GM23248 (cell line): ENCODE measurements around the gene MFAP5. TPM values are rescaled to one million over a fixed set of nuclear protein-coding genes. Genes with fewer than 3 reads are reported as not detected.
"Not testable (repeated sequence)": the region's sequence is repeated elsewhere in the genome, so short reads cannot be mapped to it uniquely, and the experiment has no call there.

Source experiments
- DNase-seq: peaks from one replicate; pipeline ENCODE4 v3.0.0-alpha.2; 2015
- H2AFZ ChIP-seq: fragments of 200-600 bp; sonication (generic); 2 replicates; pipeline ENCODE4 v1.6.1; 2016; ENCODE audit warnings: antibody characterized with exemption
- H3F3A ChIP-seq: fragments of 200-600 bp; sonication (generic); 2 replicates; pipeline ENCODE4 v1.6.1; 2016; ENCODE audit warnings: mild to moderate bottlenecking, antibody characterized with exemption, mixed run types; ENCODE audit not compliant: insufficient read depth
- H3K27ac ChIP-seq: fragments of 200-600 bp; sonication (generic); 2 replicates; pipeline ENCODE4 v1.5.1; 2016; ENCODE audit warnings: mild to moderate bottlenecking
- H3K27me3 ChIP-seq: fragments of 200-600 bp; sonication (generic); replicated peaks from 2 replicates; pipeline ENCODE4 v1.6.1; 2016; ENCODE audit warnings: mild to moderate bottlenecking; ENCODE audit not compliant: insufficient read depth
- H3K36me3 ChIP-seq: fragments of 200-600 bp; sonication (generic); 2 replicates; pipeline ENCODE4 v1.6.1; 2016; ENCODE audit warnings: low read depth, mild to moderate bottlenecking
- H3K4me1 ChIP-seq: fragments of 200-600 bp; sonication (generic); 2 replicates; pipeline ENCODE4 v1.6.1; 2016; ENCODE audit warnings: mild to moderate bottlenecking; ENCODE audit not compliant: insufficient read depth
- H3K4me2 ChIP-seq: fragments of 200-600 bp; sonication (generic); one replicate; pipeline ENCODE4 v1.6.1; 2016; ENCODE audit warnings: mild to moderate bottlenecking; ENCODE audit not compliant: unreplicated experiment
- H3K4me3 ChIP-seq: fragments of 200-600 bp; sonication (generic); 2 replicates; pipeline ENCODE4 v1.5.1; 2016; ENCODE audit warnings: mild to moderate bottlenecking
- H3K79me2 ChIP-seq: fragments of 200-600 bp; sonication (generic); 2 replicates; pipeline ENCODE4 v1.6.1; 2016; ENCODE audit warnings: mild to moderate bottlenecking; ENCODE audit not compliant: insufficient read depth
- H3K9ac ChIP-seq: fragments of 200-600 bp; sonication (generic); 2 replicates; pipeline ENCODE4 v1.6.1; 2016; ENCODE audit warnings: mild to moderate bottlenecking
- H3K9me2 ChIP-seq: fragments of 200-600 bp; sonication (generic); 2 replicates; pipeline ENCODE4 v1.6.1; 2016; ENCODE audit warnings: mixed run types, mild to moderate bottlenecking, moderate library complexity; ENCODE audit not compliant: insufficient read depth
- H3K9me3 ChIP-seq: fragments of 200-600 bp; sonication (generic); one replicate; pipeline ENCODE4 v1.6.1; 2017; ENCODE audit warnings: low read depth
- H4K20me1 ChIP-seq: fragments of 200-600 bp; sonication (generic); 2 replicates; pipeline ENCODE4 v1.6.0; 2016; ENCODE audit not compliant: insufficient read depth
- EZH2 ChIP-seq: fragments of 200-600 bp; sonication (generic); IDR thresholded peaks from 2 replicates; pipeline ENCODE4 v1.6.1; 2018; ENCODE audit warnings: antibody characterized with exemption, mild to moderate bottlenecking; ENCODE audit not compliant: insufficient read depth, poor library complexity, severe bottlenecking
- EZH2phosphoT487 ChIP-seq: fragments of 200-600 bp; sonication (generic); IDR thresholded peaks from 2 replicates; pipeline ENCODE4 v1.6.1; 2018; ENCODE audit warnings: antibody characterized with exemption, moderate library complexity, mild to moderate bottlenecking, low read depth; ENCODE audit not compliant: insufficient read depth
- WGBS, 2 experiments: methylation state at CpG; one replicate each; pipeline ENCODE4 v1.1.6; 2015 to 2017; ENCODE audit warnings: low lambda C conversion rate in 2 of 2, low coverage in 1 of 2; ENCODE audit errors: missing lambda C conversion rate in 2 of 2; 5-methylcytosine and 5-hydroxymethylcytosine counted together
- in situ Hi-C: fragments of 300-500 bp; cut with MboI; formaldehyde crosslinking; loops from 2 replicates; pipeline ENCODE4 v1.15.0; 2020
- polyA plus RNA-seq: library from polyadenylated mRNA; unstranded; fragments of >200 nt; fragmentation: Nextera tagmentation; extraction: Ambion mirVana; gene quantifications from 2 replicates; pipeline ENCODE4 v1.2.1, GENCODE V29; 2016
- total RNA-seq: library from RNA; depleted of rRNA; stranded (reverse); fragments of >200 nt; shearing (Covaris generic); gene quantifications from 2 replicates; pipeline ENCODE4 v1.2.3, GENCODE V29; 2014

The MFAP5 gene
- total and polyA plus RNA-seq, 2 experiments from 2014 or later: 390 to 679 TPM

DNA sequence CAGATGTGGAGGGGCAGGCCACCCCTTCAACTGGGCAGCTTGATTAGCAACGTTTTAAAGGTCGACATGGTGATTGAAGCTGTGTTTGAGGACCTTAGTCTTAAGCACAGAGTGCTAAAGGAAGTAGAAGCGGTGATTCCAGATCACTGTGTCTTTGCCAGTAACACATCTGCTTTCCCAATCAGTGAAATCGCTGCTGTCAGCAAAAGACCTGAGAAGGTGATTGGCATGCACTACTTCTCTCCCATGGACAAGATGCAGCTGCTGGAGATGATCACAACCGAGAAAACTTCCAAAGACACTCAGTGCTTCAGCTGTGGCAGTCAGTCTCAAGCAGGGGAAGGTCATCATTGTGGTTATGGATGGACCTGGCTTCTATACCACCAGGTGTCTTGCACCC is 26.0 kb downstream of the MFAP5 start:
- Histone ChIP-seq H3F3A (no peaks in the 10 kb centered on the region), H3K9me3 (no peaks in the 10 kb centered on the region), H4K20me1 (no peaks in the 10 kb centered on the region), H3K4me2 (no peak overlapping the region), H3K4me3 (no peak overlapping the region), H2AFZ (no peak overlapping the region), H3K27ac (no peak overlapping the region), H3K4me1 (no peaks in the 10 kb centered on the region), H3K36me3 (no peaks in the 10 kb centered on the region), H3K79me2 (no peaks in the 10 kb centered on the region), H3K9me2 (no peaks in the 10 kb centered on the region), H3K27me3 (no peaks in the 10 kb centered on the region), H3K9ac (no peak overlapping the region)
- no peak for DNase-seq
- TF ChIP-seq EZH2 (no peak), EZH2phosphoT487 (no peak)
- 35 to 41% methylated on average over 5 of the region's 5 CpGs for WGBS, 2 experiments
- in situ Hi-C loops: no loop called here

- in situ Hi-C loops, H3F3A ChIP-seq, H3K36me3 ChIP-seq, H3K9me2 ChIP-seq, H3K4me3 ChIP-seq, H3K79me2 ChIP-seq, H3K27me3 ChIP-seq, H3K9me3 ChIP-seq, H3K4me1 ChIP-seq, H3K9ac ChIP-seq, H3K4me2 ChIP-seq, DNase-seq, H4K20me1 ChIP-seq, H3K27ac ChIP-seq, H2AFZ ChIP-seq: not testable (repeated sequence)
- WGBS, 2 experiments: 56% methylated on average over 8 of the region's 8 CpGs
Observed at GRCh38 chr12:8636007-8636346, 26.6 kb downstream of the MFAP5 start.

- H3K4me2 ChIP-seq, H3K4me1 ChIP-seq, H3K4me3 ChIP-seq, H3K9me2 ChIP-seq, H3F3A ChIP-seq, H3K27ac ChIP-seq, in situ Hi-C loops, H2AFZ ChIP-seq, DNase-seq, H4K20me1 ChIP-seq, H3K79me2 ChIP-seq, H3K27me3 ChIP-seq, H3K9ac ChIP-seq, H3K9me3 ChIP-seq, H3K36me3 ChIP-seq: not testable (repeated sequence)
- WGBS, 2 experiments: 66 to 68% methylated on average over 7 to 9 of the region's 9 CpGs
Observed at GRCh38 chr12:8635342-8636006, 27.2 kb downstream of the MFAP5 start.

- Histone ChIP-seq H4K20me1 (no peaks in the 10 kb centered on the region), H3K4me3 (no peak overlapping the region), H2AFZ (no peak overlapping the region), H3K9me3 (no peaks in the 10 kb centered on the region), H3K27me3 (no peaks in the 10 kb centered on the region), H3K36me3 (no peaks in the 10 kb centered on the region), H3K79me2 (no peaks in the 10 kb centered on the region), H3K4me2 (peak overlapping the region; percentile 71), H3K27ac (peak overlapping the region; percentile 66; the same call in 1 of the 2 replicates), H3K4me1 (peaks cover 23% of the 10 kb centered on the region), H3K9me2 (no peaks in the 10 kb centered on the region), H3K9ac (no peak overlapping the region), H3F3A (peaks cover 22% of the 10 kb centered on the region)
- in situ Hi-C loops: no loop called here
- 81 to 90% methylated on average over 4 of the region's 4 CpGs for WGBS, 2 experiments
- TF ChIP-seq EZH2 (no peak), EZH2phosphoT487 (no peak)
- DNase-seq: no peak
Observed at GRCh38 chr12:8630131-8630530, 32.5 kb downstream of the MFAP5 start.

DNA sequence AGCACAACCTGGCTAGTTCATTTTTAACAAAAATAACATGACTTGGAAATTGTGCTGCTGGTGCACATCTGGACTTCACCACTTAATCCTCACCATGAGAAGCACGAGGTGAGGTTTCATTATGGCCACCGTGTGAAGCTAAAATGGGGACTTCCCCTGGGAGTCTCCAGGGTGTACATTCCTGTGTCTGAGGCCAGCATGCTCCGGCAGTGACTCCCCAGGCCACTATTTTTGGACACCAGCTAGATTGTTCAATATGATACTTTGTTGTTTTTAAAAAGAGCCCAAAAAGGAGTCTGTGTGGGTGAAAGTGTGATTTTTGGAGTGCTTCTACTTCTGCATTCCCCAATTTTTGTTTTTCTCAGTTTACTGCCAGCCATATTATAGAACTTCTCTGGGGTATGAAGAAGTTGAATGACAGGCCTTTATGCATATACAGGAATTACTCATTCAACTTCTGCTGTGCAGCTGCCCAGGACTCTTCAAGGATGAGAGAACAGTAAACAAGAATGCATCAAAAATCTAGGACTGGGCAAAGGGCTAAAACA is 33.1 kb downstream of the MFAP5 start:
- Histone ChIP-seq H3K79me2 (no peaks in the 10 kb centered on the region), H3F3A (peaks cover 22% of the 10 kb centered on the region), H4K20me1 (no peaks in the 10 kb centered on the region), H3K4me1 (peaks cover 23% of the 10 kb centered on the region), H2AFZ (peak overlapping the region; percentile 38), H3K4me3 (peak overlapping the region; percentile 35; the same call in 1 of the 2 replicates), H3K4me2 (peak overlapping the region; percentile 71), H3K36me3 (no peaks in the 10 kb centered on the region), H3K9me2 (no peaks in the 10 kb centered on the region), H3K27me3 (no peaks in the 10 kb centered on the region), H3K27ac (peak overlapping the region; percentile 66), H3K9me3 (no peaks in the 10 kb centered on the region), H3K9ac (peak overlapping the region; percentile 28; the same call in 1 of the 2 replicates)
- TF ChIP-seq EZH2phosphoT487: no peak
- TF ChIP-seq EZH2: no peak
- DNase-seq: peak; percentile 72
- in situ Hi-C loops: no loop called here
- WGBS, 2 experiments: 0% methylated on average over 3 of the region's 3 CpGs
